ENCODE data around the gene GOLT1B. TPM values are rescaled to one million over a fixed set of nuclear protein-coding genes. Genes with fewer than 3 reads are reported as not detected.

GOLT1B gene
- total RNA-seq, 1 experiment from 2014 or later, result 46.1 TPM

DNA sequence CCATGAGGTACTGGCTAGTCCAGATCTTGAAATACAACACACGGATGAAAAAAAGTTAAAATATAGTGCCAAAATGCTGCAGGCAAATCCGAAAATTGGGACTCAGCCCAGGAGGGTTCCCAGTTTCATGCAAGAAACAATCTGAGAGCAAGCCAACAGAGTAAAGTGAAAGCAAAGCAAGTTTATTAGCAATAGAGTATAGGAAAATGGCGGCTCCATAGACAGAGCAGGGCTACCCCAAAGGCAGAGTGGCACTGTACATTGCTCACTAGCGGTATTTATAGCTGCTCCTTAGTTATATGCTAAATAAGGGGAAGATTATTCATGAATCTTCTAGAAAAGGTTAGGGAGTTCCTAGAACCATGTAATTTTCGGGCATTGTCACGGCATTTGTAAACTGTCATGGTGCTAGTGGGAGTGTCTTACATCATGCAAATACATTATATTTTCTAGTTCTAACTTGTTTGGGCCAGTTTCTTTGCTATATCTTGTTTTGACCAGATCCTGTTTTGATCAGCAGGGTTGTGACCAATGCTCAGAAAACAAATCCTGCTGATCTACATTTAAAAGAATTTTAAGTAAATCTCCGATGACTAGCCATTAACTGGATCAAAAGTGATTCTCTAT is 29.3 kb upstream of the GOLT1B start:
- H3K4me3 Mint-ChIP-seq, result no peak overlapping the region
- Histone ChIP-seq H2BK20ac (ENCODE audit: low read depth, low read length, poor library complexity, severe bottlenecking) (no peak overlapping the region), H3K27ac (ENCODE audit: insufficient read length, low read depth, low read length) (no peak overlapping the region), H3K79me1 (ENCODE audit: insufficient read depth, low read depth, low read length, poor library complexity, severe bottlenecking) (no peaks in the 10 kb centered on the region), H2BK5ac (ENCODE audit: insufficient read length, low read length) (no peak overlapping the region), H3K4ac (ENCODE audit: low read depth, low read length) (no peak overlapping the region), H3K4me2 (ENCODE audit: insufficient read depth, insufficient read length, low read length) (no peak overlapping the region), H3K18ac (ENCODE audit: insufficient read length, low read depth, low read length) (no peak overlapping the region), H3K27me3 (ENCODE audit: insufficient read depth, low read length) (no peaks in the 10 kb centered on the region), H2BK15ac (ENCODE audit: low read depth, low read length) (no peak overlapping the region), H2BK12ac (ENCODE audit: insufficient read length, low read depth, low read length) (no peak overlapping the region), H3K23ac (ENCODE audit: insufficient read length, low read depth, low read length) (no peak overlapping the region), H3K14ac (ENCODE audit: insufficient read depth, low read length) (no peak overlapping the region), H3K56ac (ENCODE audit: insufficient read length, low read depth, low read length) (no peak overlapping the region), H4K91ac (ENCODE audit: insufficient read length, low read depth, low read length) (no peak overlapping the region), H3K4me1 (ENCODE audit: insufficient read depth, low read length) (no peaks in the 10 kb centered on the region), H4K20me1 (ENCODE audit: control insufficient read depth, insufficient read depth, insufficient read length) (no peaks in the 10 kb centered on the region), H2BK120ac (ENCODE audit: low read depth, low read length, poor library complexity, severe bottlenecking) (no peak overlapping the region), H3K79me2 (ENCODE audit: insufficient read depth, low read length) (no peaks in the 10 kb centered on the region), H3K9me3 (ENCODE audit: control insufficient read depth, low read depth, low read length) (no peaks in the 10 kb centered on the region), H3K9ac (ENCODE audit: extremely low read depth, insufficient read length, low read length) (no peak overlapping the region), H2AFZ (ENCODE audit: low read length) (no peak overlapping the region), H2AK5ac (ENCODE audit: insufficient read length, low read length) (no peak overlapping the region), H3K23me2 (ENCODE audit: insufficient read length, low read depth, low read length, poor library complexity, severe bottlenecking) (no peaks in the 10 kb centered on the region), H4K8ac (replicated peaks; ENCODE audit: insufficient read length, low read depth, low read length) (no peak overlapping the region), H3T11ph (ENCODE audit: low read length) (no peak overlapping the region), H4K5ac (ENCODE audit: insufficient read length, low read depth, low read length) (no peak overlapping the region)
- no CpG with 5 or more reads among the region's 7 CpGs for WGBS (ENCODE audit: extremely low coverage, insufficient read length, low lambda C conversion rate)
- no peak for DNase-seq
- H3K36me3 Mint-ChIP-seq (ENCODE audit: insufficient read depth in 1 of 3, low read depth in 3 of 3), result peaks cover 5 to 54% (median 29%) of the 10 kb centered on the region in 3 experiments; a peak in 5 of 7 replicates
- no peaks in the 10 kb centered on the region for H3K9me3 Mint-ChIP-seq
- TF ChIP-seq, protein P1, sequence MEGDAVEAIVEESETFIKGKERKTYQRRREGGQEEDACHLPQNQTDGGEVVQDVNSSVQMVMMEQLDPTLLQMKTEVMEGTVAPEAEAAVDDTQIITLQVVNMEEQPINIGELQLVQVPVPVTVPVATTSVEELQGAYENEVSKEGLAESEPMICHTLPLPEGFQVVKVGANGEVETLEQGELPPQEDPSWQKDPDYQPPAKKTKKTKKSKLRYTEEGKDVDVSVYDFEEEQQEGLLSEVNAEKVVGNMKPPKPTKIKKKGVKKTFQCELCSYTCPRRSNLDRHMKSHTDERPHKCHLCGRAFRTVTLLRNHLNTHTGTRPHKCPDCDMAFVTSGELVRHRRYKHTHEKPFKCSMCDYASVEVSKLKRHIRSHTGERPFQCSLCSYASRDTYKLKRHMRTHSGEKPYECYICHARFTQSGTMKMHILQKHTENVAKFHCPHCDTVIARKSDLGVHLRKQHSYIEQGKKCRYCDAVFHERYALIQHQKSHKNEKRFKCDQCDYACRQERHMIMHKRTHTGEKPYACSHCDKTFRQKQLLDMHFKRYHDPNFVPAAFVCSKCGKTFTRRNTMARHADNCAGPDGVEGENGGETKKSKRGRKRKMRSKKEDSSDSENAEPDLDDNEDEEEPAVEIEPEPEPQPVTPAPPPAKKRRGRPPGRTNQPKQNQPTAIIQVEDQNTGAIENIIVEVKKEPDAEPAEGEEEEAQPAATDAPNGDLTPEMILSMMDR (conservative IDR thresholded peaks at IDR 0.05), result no peak
- H3K27ac Mint-ChIP-seq, result no peak overlapping the region
- H3K4me1 Mint-ChIP-seq, result no peaks in the 10 kb centered on the region
- H3K27me3 Mint-ChIP-seq (ENCODE audit: low read depth), result no peaks in the 10 kb centered on the region
